HG03571 (cell line): ENCODE measurements around the gene KXD1.
"Not testable (repeated sequence)": the region's sequence is repeated elsewhere in the genome, so short reads cannot be mapped to it uniquely, and the experiment has no call there.

Experiments used
- ATAC-seq: cut with Tn5 transposase; IDR thresholded peaks from one replicate; pipeline ENCODE4 v1.9.1; 2021; ENCODE audit not compliant: unreplicated experiment

KXD1 gene, protein sequence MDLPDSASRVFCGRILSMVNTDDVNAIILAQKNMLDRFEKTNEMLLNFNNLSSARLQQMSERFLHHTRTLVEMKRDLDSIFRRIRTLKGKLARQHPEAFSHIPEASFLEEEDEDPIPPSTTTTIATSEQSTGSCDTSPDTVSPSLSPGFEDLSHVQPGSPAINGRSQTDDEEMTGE

DNA sequence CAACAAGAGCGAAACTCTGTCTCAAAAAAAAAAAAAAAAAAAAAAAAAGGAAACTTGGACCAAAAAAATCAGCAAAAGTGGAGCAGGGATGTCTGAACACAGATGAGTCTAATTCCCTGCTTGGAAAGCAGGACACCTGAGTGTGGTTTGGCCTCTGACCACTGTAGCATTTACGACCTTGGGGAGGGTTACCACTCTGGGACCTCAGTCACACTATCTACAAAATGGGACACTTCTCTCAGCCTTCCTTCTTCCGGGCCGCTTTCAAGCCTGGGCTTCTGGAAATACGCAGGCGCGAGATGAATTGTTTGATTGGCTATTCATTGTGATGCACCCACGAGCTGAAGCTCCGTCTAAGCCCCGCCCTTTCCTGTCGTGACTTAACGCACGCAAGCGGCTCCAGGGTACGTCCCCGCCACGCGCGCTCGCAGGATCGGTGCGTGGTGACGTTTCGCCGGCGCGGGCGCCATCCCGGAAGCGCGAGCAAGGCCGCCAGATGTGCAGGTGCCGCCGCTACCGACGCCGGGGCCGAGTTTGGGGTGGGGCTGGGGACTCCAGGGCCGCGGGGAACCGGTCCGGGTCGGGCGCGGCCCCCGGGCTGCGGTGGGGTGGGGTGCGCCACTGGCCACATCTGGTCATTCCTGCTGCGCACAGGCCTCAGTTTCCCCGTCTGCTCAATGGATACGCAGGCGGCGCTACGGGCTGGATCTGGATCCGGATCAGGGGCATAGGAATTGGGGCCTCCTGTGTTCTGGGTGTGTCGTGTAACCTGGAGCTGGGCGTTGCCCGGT lies at the start of gene KXD1:
KXD1 (plus strand) TSS at position 460 of the 791 bp plus-strand sequence. CDS start 4,187 bp downstream, outside the sequence.
- peak; percentile 77 for ATAC-seq

- ATAC-seq: no peak
These were observed 49.1 kb upstream of the KXD1 start for GRCh38 chr19:18508585-18508984.

DNA sequence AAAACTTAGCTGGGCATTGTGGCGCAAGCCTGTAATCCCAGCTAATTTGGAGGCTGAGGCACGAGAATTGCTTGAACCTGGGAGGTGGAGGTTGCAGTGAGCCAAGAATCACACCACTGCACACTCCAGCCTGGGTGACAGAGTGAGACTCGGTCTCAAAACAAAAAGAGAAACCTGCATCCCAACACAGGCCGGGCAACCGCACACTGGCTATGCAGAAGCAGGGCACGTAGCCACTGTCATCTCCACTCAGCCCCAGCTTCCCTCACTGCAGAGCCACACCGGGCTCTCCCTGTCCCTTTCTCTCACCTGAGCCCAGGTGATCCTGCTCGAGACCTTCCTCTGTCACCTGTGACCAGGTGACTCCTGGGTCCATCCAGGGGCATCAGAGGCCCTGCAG lies 47.5 kb upstream of the KXD1 start:
- no peak for ATAC-seq

DNA sequence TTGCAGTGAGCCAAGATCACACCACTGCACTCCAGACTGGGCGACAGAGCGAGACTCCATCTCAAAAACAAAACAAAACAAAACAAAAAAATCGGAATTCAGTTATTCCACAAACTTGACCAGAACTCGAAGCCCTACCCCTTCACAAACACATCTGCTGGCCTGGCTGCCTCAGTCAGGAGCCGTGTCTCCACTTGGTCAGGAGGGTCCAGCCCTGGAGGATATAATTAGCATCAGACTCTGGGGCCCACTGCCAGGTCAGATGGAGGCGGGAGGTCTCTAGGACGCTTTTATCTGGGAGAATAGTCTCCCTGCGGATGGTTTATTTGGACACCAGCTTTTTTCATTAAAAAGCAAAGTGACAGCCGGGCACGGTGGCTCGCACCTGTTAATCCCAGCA lies 43.8 kb upstream of the KXD1 start:
- ATAC-seq: no peak

DNA sequence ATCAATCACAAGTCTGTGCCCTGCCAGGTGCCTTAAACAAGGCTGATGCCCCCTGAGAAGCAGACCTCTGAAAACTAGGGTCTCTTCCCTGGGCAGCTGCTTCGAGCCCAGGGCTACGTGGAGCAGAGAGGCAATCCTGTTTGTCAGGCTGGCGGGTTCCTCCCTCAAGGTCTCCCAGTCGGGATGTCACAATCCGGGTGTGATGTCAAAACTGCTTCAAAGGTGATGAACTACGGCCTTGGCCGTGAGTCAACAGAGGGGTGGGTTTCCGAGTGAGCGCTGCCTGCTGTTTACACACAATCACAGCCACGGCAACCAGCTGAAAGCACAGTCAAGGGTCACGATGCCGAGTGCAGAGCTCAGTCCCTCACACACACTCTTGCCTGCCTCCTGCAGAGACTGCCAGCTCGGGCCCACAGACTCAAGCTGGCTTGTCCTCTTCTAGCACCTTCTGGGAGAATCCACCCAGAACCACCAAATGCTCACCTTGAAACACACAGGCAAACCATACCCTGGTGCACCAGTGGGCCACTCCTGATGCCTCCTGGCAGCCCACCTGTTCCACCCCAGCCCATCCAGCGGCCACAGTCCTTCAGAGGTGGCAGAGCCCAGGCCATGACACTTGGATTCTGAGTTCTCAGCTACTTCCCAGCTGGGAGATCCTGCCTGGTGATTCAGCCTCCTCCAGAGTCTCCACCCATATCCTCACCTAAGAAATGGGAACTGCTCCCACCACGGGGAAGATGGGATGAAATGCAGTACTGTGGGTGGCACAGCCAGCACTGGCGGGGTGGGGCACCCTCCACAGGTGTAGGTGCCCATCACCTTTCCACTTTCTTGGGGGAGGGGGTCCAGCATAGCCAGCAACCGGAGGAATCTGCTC lies 42.6 kb upstream of the KXD1 start:
- no peak for ATAC-seq

GRCh38 chr19:18515959-18516358 lies 41.7 kb upstream of the KXD1 start:
- ATAC-seq: no peak

GRCh38 chr19:18517606-18518005 lies 40.1 kb upstream of the KXD1 start:
- no peak for ATAC-seq

- ATAC-seq: no peak
These were observed 39.0 kb upstream of the KXD1 start for GRCh38 chr19:18518639-18519038.

DNA sequence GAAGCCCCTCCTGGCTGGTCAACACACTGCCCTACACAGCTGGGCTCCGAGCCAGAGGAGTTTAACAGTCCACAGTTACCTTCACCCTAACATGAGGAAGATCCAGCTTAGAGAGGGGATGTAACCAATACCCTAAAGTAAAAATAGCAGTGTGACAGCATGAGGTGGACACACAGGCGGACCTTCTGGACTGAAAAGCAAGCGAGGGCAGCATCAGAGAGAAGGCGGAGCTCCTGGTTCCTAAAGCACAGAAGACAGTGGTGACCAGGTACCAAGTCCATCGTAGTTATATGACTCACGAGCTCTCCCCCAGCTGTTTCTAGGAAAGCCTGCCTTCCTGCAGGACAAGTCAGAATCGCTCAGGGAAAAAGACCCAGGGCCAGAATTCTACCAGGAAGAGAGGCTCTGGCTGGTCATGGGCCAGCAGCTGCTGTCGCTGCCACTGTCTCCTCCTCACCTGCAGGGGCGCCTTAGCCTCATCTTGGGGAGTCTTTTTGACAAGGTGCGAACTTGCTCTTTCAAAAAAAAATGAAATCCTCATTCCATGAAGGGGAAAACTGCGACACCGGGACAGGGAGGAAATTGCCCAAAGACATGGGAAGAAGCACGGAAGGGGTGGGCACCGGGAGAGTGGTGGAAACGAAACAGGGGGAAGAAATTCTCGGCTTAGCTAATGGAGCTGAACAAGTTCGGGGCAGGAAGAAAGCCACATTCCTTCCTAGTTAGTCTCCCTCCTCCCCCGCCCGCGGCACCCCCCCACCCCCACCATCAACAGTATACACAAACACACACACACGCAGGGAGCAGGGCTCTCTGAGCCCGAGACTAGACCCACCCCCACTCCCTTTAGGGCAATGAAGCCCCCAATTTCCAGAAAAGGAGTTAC lies 37.5 kb upstream of the KXD1 start:
- no peak for ATAC-seq

GRCh38 chr19:18520848-18521691 lies 36.6 kb upstream of the KXD1 start:
- no peak for ATAC-seq

GRCh38 chr19:18521692-18522123 lies 36.0 kb upstream of the KXD1 start, which contains the start of gene ELL:
ELL (minus strand) TSS chr19:18522070; CDS start chr19:18522055, 15 bp downstream.
- no peak for ATAC-seq

GRCh38 chr19:18522124-18522861 lies 35.4 kb upstream of the KXD1 start:
- peak; percentile 81 for ATAC-seq

DNA sequence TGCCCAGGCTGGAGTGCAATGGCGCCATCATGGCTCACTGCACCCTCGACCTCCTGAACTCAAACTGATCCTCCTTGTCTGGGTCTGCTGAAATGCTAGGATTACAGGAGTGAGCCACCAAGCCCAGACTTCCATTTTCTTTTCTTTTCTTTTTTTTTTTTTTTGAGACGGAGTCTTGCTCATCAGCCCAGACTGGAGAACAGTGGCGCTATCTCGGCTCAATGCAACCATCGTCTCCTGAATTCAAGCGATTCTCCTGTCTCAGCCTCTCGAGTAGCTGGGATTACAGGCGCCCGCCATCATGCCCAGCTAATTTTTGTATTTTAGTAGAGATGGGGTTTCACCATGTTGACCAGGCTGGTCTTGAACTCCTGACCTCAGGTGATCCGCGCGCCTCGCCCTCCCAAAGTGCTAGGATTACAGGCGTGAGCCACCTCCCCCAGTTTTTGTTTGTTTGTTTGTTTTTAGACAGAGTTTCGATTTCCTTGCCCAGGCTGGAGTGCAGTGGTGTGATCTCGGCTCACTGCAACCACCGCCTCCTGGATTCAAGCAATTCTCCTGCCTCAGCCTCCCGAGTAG lies 34.7 kb upstream of the KXD1 start:
- not testable (repeated sequence) for ATAC-seq

- ATAC-seq: no peak
These were observed 33.8 kb upstream of the KXD1 start for GRCh38 chr19:18523841-18524240.

DNA sequence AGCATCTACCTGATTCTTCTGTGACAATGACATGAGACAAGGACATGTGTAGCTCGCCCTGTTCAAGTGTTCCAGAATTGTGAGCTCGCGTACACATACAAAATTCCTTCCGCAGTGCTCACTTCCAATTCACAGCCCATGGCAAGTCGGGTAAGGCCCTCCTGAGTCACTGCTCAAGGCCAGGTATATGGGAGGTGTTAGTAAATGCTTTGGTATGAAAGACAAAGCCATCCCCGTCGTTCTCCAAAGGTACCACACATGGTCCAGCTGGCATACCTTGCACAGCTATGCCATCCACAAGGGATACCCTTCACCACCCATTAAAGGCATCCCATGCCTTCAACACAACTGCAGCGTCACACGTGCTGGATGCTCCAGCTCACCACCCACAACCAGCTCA lies 31.4 kb upstream of the KXD1 start:
- no peak for ATAC-seq

DNA sequence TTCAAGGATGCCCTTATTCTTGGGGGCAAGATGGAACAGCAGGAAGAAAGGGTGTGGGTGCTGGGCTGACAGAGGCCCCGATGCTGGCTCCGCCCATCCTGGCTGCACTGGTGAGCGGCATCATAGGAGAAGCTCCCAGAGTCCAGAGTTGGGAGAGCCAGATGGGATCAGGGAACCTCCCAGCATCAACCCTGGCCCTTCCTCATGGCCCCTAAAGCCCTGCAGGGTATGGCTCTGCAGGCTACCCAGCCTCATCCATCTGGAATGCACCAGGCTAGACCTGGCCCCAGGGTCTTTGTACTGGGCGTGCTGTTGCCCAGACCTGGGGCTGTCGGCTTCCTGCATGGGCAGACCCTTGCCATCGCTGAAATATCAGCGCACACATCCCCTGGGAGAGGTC lies 27.9 kb upstream of the KXD1 start:
- no peak for ATAC-seq

DNA sequence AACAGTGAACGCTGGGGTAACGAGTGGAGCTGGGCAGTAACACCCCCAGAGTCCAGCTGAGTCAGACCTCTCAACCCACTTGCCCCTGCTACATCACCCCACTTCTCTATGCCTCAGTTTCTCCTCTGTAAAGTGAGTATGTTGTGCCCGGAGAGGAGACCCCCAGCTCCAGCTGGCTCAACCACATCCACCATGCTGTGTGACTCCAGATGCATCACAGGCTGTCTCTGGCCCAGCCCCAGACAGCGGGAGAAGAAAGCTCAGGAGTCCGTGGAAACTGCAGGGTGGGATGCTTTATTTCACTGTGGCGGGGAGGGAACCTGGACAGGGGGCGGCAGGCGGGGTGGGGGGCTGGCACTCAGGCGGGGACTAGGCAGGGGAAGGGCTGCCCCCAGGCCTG lies 26.2 kb upstream of the KXD1 start:
- no peak for ATAC-seq

DNA sequence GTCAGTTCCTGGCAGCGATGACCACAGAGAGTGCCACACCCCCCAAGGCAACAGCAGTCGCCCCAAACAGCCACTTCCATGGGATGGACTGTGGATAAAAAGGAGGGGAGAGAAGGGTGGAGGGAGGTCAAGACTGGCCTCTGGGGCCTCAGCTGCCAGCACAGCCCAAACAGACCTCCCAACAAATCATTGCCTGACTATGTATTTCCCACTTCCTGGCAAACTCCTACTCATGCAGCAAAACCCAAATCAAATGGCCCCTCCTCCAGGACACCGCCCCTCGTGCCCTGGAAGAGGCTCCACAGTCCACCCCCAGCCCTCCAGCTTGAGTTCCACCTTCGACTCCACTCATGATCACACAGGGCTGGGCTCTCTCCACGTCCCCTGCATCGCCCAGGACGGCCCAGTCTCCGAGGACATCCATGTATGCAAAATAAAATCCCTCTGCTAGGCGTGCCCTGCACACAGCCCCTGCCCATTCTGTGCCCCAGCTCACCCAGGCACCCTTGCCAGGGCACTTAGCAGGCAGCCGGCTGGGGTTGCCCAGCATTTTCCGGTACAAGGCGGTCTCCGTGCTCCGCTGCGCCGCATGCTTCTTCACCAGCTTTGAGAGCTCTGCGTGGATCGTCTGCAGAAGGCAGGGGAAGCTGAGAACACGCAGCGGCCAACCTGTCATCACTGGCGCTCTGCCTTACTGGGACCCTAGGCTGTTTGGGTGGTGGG lies 25.3 kb upstream of the KXD1 start:
- no peak for ATAC-seq
